ENCODE results near the gene RNF225. TPM values are rescaled to one million over a fixed set of nuclear protein-coding genes. Genes with fewer than 3 reads are reported as not detected.

Gene RNF225
- total and polyA plus RNA-seq, 2 donors (not counting 3 experiments of a cell fraction or from before 2014, with no cell fraction given): 0.58 TPM; not detected in 1

DNA sequence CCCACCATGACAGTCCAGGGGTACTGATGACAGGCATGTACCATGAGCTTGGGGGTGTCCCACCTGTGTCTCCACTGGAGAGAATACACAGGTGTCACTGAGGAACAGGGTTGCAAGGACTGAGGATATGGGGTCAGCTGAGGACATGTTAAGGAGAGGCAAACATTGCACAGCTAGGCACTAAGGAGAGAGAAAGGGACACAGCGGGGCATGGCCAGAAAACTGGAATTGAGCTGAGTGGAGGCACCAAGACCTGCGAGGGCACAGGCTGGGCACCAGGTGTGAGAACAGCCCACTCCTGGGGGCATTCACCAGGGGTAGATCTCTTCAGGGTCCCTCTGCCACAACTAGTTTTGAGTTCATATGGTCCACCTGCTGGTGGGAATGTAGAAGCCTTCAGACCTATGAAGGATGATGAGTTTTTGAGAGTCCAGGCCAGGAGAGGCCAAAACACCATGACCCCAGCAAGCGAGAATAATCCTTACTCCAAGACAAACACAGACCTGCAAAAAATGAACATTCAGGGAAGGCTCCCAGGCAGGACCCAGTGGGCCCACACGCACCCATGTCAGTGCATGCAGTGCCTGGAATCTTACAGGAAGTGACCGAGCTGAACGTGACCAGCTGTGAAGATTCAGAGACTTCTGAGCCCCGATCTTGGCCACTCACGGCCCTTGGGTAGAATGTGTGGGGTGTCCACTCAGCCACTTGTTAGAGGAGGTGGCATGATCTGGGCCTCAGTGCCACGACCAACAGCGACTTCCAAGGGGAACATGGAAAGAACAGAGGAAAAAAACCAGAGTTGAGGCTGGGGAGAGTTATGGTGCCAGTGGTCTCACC lies 11.6 kb downstream of the RNF225 start:
- intact Hi-C loops (cut with micrococcal nuclease) (no loop called here), dilution Hi-C loops (cut with MboI; ENCODE audit: extremely low pct_ligation_motif_present, low sequenced_read_pairs) (no loop called here)
- POLR2A ChIA-PET: no interaction called here
- H4K20me1 ChIP-seq (replicated peaks; ENCODE audit: control insufficient read depth, extremely low read depth, insufficient read depth, low read length): no peaks in the 10 kb centered on the region
- H3K9ac ChIP-seq (replicated peaks; ENCODE audit: extremely low read depth, insufficient read depth, low read length): no peak overlapping the region
- TF ChIP-seq GATA2 (IDR thresholded peaks at IDR 0.05; ENCODE audit: insufficient read depth, insufficient read length, low read depth, low read length) (no peak), MYC (IDR thresholded peaks at IDR 0.05; ENCODE audit: low read depth, low read length) (no peak), POLR2A (IDR thresholded peaks at IDR 0.05; ENCODE audit: low read depth, low read length) (no peak), FOS (IDR thresholded peaks at IDR 0.05; ENCODE audit: borderline replicate concordance, insufficient read depth, low read length) (no peak), EZH2 (IDR thresholded peaks at IDR 0.05; ENCODE audit: borderline replicate concordance, low read depth, low read length, severe bottlenecking) (no peak), POLR2AphosphoS5 (IDR thresholded peaks at IDR 0.05; ENCODE audit: insufficient read depth, low read depth, low read length) (no peak)
- TF ChIP-seq, protein P1, sequence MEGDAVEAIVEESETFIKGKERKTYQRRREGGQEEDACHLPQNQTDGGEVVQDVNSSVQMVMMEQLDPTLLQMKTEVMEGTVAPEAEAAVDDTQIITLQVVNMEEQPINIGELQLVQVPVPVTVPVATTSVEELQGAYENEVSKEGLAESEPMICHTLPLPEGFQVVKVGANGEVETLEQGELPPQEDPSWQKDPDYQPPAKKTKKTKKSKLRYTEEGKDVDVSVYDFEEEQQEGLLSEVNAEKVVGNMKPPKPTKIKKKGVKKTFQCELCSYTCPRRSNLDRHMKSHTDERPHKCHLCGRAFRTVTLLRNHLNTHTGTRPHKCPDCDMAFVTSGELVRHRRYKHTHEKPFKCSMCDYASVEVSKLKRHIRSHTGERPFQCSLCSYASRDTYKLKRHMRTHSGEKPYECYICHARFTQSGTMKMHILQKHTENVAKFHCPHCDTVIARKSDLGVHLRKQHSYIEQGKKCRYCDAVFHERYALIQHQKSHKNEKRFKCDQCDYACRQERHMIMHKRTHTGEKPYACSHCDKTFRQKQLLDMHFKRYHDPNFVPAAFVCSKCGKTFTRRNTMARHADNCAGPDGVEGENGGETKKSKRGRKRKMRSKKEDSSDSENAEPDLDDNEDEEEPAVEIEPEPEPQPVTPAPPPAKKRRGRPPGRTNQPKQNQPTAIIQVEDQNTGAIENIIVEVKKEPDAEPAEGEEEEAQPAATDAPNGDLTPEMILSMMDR (IDR thresholded peaks at IDR 0.05; ENCODE audit: extremely low read depth in 1 of 2, insufficient read depth in 1 of 2, low read depth in 1 of 2, low read length in 2 of 2): peak; percentile 16 to 24
- TF ChIP-seq, protein P2, sequence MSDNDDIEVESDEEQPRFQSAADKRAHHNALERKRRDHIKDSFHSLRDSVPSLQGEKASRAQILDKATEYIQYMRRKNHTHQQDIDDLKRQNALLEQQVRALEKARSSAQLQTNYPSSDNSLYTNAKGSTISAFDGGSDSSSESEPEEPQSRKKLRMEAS (IDR thresholded peaks at IDR 0.05; ENCODE audit: insufficient read depth, insufficient read length): no peak
- H3K4me2 ChIP-seq (ENCODE audit: insufficient read depth, low read length): peak overlapping the region; percentile 53
- DNase-seq (ENCODE audit: low read depth, low spot score): no peak
- H3K27me3 ChIP-seq (ENCODE audit: control insufficient read depth in 2 of 2, insufficient read depth in 2 of 2, low read length in 2 of 2): no peaks in the 10 kb centered on the region
- no peak overlapping the region for H2AFZ ChIP-seq (ENCODE audit: low read depth, low read length)
- H3K27ac ChIP-seq (ENCODE audit: insufficient read depth, low read depth, low read length): no peak overlapping the region
- H3K9me3 ChIP-seq (replicated peaks; ENCODE audit: control insufficient read depth, insufficient read depth, low read length): no peaks in the 10 kb centered on the region
- H3K9me1 ChIP-seq (replicated peaks; ENCODE audit: control insufficient read depth, extremely low read depth, insufficient read depth, low read length): no peaks in the 10 kb centered on the region
- CTCF ChIA-PET: no interaction called here
- H3K79me2 ChIP-seq (ENCODE audit: control insufficient read depth, insufficient read depth, low read length): peaks cover 10% of the 10 kb centered on the region
- H3K4me3 ChIP-seq (replicated peaks in 1 of 3; ENCODE audit: insufficient read depth in 1 of 3, low read depth in 1 of 3, low read length in 3 of 3): peak overlapping the region in 1 of 3 experiments; percentile 51
- peaks cover 17% of the 10 kb centered on the region for H3K4me1 ChIP-seq (ENCODE audit: control insufficient read depth, extremely low read depth, insufficient read depth, low read length)
- no peaks in the 10 kb centered on the region for H3K36me3 ChIP-seq (ENCODE audit: control insufficient read depth in 2 of 2, extremely low read depth in 1 of 2, insufficient read depth in 2 of 2, low read length in 2 of 2)
- peak; percentile 53 for FAIRE-seq
- BruUV-seq (replicated peaks): no TSS peak

Measured in endothelial cell of umbilical vein (primary cell).